Liver (tissue), 3 donors: Measurements from ENCODE around the gene CD80.

Source experiments
- FOXA2 ChIP-seq: IDR thresholded peaks from 2 replicates; pipeline ENCODE4 v1.6.1; 2016; ENCODE audit warnings: antibody characterized with exemption
- GABPA ChIP-seq, 2 donors: IDR thresholded peaks in 1 of 2; conservative IDR thresholded peaks in 1 of 2; 2 replicates each; pipeline ENCODE4 v1.6.1; 2016; ENCODE audit warnings: antibody characterized with exemption in 2 of 2, mild to moderate bottlenecking in 1 of 2, moderate library complexity in 1 of 2
- HNF4G ChIP-seq: IDR thresholded peaks from 2 replicates; pipeline ENCODE4 v1.6.1; 2016; ENCODE audit warnings: antibody characterized with exemption
- RAD21 ChIP-seq, 2 donors: IDR thresholded peaks; 2 replicates each; pipeline ENCODE4 v1.6.1; 2016; ENCODE audit warnings: antibody characterized with exemption in 2 of 2, mild to moderate bottlenecking in 2 of 2
- SP1 ChIP-seq: IDR thresholded peaks from 2 replicates; pipeline ENCODE4 v1.6.1; 2018; ENCODE audit warnings: antibody characterized with exemption, mild to moderate bottlenecking
- TF ChIP-seq, protein P1 (sequence below): IDR thresholded peaks from 2 replicates; pipeline ENCODE4 v1.6.1; 2016; ENCODE audit warnings: antibody characterized with exemption
- TF ChIP-seq, protein P2 (sequence below): fragments of 150-350 bp; IDR thresholded peaks from 2 replicates; pipeline ENCODE4 v1.5.1; 2017; ENCODE audit warnings: improper control_type of control experiment, low read depth, low read length; ENCODE audit not compliant: missing input control
- TF ChIP-seq, protein P3 (sequence below): IDR thresholded peaks from 2 replicates; pipeline ENCODE4 v1.6.1; 2016; ENCODE audit warnings: antibody characterized with exemption
- TF ChIP-seq, protein P4 (sequence below): IDR thresholded peaks from 2 replicates; pipeline ENCODE4 v1.6.1; 2016; ENCODE audit warnings: antibody characterized with exemption, mild to moderate bottlenecking
- TF ChIP-seq, protein P5 (sequence below): IDR thresholded peaks from 2 replicates; pipeline ENCODE4 v1.6.1; 2016; ENCODE audit warnings: antibody characterized with exemption
- donor health status: healthy.
- donor health status: healthy.

DNA sequence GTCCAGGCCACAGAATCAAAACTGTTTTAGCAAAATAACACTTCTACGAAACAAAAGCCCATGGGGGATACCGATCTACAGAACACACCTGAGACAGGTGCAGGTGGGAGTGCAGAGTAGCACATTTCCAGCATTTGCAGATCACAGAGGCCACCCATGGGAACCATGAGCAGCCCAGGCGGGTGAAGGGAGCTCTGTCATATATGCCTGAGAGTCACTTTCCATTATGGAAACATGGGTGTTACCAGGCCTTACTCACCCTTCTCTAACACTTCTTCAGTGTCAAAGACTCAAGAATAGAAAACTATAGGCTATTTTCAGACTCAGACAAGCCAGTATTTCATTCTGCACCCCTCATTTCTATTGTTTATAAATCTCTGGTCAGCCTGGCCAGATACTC, 41.7 kb upstream of the CD80 start:
- TF ChIP-seq, protein P1, sequence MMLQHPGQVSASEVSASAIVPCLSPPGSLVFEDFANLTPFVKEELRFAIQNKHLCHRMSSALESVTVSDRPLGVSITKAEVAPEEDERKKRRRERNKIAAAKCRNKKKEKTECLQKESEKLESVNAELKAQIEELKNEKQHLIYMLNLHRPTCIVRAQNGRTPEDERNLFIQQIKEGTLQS: no peak
- TF ChIP-seq, protein P2, sequence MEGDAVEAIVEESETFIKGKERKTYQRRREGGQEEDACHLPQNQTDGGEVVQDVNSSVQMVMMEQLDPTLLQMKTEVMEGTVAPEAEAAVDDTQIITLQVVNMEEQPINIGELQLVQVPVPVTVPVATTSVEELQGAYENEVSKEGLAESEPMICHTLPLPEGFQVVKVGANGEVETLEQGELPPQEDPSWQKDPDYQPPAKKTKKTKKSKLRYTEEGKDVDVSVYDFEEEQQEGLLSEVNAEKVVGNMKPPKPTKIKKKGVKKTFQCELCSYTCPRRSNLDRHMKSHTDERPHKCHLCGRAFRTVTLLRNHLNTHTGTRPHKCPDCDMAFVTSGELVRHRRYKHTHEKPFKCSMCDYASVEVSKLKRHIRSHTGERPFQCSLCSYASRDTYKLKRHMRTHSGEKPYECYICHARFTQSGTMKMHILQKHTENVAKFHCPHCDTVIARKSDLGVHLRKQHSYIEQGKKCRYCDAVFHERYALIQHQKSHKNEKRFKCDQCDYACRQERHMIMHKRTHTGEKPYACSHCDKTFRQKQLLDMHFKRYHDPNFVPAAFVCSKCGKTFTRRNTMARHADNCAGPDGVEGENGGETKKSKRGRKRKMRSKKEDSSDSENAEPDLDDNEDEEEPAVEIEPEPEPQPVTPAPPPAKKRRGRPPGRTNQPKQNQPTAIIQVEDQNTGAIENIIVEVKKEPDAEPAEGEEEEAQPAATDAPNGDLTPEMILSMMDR: no peak
- TF ChIP-seq, protein P3, sequence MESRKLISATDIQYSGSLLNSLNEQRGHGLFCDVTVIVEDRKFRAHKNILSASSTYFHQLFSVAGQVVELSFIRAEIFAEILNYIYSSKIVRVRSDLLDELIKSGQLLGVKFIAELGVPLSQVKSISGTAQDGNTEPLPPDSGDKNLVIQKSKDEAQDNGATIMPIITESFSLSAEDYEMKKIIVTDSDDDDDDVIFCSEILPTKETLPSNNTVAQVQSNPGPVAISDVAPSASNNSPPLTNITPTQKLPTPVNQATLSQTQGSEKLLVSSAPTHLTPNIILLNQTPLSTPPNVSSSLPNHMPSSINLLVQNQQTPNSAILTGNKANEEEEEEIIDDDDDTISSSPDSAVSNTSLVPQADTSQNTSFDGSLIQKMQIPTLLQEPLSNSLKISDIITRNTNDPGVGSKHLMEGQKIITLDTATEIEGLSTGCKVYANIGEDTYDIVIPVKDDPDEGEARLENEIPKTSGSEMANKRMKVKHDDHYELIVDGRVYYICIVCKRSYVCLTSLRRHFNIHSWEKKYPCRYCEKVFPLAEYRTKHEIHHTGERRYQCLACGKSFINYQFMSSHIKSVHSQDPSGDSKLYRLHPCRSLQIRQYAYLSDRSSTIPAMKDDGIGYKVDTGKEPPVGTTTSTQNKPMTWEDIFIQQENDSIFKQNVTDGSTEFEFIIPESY: no peak
- TF ChIP-seq GABPA (IDR thresholded peaks at IDR 0.05 in 1 of 2, conservative IDR thresholded peaks at IDR 0.05 in 1 of 2) (no peak), RAD21 (IDR thresholded peaks at IDR 0.05) (no peak), FOXA2 (no peak), HNF4G (no peak), SP1 (no peak)
- TF ChIP-seq, protein P4, sequence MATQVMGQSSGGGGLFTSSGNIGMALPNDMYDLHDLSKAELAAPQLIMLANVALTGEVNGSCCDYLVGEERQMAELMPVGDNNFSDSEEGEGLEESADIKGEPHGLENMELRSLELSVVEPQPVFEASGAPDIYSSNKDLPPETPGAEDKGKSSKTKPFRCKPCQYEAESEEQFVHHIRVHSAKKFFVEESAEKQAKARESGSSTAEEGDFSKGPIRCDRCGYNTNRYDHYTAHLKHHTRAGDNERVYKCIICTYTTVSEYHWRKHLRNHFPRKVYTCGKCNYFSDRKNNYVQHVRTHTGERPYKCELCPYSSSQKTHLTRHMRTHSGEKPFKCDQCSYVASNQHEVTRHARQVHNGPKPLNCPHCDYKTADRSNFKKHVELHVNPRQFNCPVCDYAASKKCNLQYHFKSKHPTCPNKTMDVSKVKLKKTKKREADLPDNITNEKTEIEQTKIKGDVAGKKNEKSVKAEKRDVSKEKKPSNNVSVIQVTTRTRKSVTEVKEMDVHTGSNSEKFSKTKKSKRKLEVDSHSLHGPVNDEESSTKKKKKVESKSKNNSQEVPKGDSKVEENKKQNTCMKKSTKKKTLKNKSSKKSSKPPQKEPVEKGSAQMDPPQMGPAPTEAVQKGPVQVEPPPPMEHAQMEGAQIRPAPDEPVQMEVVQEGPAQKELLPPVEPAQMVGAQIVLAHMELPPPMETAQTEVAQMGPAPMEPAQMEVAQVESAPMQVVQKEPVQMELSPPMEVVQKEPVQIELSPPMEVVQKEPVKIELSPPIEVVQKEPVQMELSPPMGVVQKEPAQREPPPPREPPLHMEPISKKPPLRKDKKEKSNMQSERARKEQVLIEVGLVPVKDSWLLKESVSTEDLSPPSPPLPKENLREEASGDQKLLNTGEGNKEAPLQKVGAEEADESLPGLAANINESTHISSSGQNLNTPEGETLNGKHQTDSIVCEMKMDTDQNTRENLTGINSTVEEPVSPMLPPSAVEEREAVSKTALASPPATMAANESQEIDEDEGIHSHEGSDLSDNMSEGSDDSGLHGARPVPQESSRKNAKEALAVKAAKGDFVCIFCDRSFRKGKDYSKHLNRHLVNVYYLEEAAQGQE: no peak
- TF ChIP-seq, protein P5, sequence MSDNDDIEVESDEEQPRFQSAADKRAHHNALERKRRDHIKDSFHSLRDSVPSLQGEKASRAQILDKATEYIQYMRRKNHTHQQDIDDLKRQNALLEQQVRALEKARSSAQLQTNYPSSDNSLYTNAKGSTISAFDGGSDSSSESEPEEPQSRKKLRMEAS: no peak
